HG03175 (cell line): ENCODE measurements around the gene CUL4B.
"Not testable (repeated sequence)": the region's sequence is repeated elsewhere in the genome, so short reads cannot be mapped to it uniquely, and the experiment has no call there.

Experiments
- ATAC-seq: cut with Tn5 transposase; IDR thresholded peaks from one replicate; pipeline ENCODE4 v1.9.1; 2021; ENCODE audit warnings: mild to moderate bottlenecking, moderate library complexity; ENCODE audit not compliant: unreplicated experiment

The CUL4B gene

DNA sequence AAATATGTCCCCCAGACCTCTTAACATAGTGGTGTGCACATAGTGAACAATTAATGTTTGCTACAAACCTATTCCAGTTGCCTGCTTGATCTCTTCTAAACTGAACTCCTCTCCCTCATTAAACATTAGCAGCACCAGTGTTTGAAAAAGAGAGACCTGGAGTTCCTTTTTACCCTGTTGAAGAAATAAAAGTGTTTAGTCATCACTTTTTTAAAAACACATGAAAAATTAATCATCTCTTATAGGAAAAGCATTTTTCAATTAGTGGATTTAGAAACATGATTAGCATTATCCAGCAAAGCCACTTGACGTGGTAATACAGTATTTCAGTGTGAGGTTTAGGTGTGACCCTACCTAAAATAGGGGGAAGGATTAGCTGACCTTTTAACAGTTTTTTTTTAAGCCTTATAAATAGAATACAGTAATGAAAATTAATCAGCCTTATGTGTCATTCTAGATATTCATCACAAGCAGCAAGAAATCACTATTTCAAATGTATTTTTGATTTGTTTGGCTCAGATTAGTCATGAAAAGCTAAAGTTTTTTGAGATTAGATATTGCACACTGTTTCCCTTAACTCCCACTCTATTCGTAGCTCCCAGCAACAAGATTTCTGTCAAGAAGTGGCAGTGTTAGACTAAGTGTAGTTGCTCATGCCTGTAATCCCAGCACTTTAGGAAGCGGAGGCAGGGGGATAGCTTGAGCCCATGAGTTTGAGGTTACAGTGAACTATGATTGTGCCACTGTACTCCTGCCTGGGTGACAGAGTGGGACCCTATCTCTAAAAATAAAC lies 26.2 kb downstream of the CUL4B start:
- no peak for ATAC-seq

DNA sequence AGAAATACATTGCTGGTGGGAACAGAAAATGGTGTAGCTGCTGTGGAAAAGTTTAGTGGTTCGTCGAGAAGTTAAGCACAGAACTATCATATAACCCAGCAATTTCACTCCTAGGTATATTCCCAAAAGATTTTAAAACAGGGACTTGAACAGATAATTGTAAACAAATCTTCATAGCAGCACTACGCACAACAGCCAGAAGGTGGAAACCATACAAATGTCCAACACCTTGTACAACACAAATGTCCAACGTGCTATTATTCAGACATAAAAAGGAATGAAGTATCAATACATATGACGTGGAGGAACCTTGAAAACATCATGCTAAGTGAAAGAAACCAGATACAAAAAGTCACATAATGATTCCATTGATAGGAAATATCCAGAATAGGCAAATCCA lies 37.9 kb downstream of the CUL4B start:
- no peak for ATAC-seq

DNA sequence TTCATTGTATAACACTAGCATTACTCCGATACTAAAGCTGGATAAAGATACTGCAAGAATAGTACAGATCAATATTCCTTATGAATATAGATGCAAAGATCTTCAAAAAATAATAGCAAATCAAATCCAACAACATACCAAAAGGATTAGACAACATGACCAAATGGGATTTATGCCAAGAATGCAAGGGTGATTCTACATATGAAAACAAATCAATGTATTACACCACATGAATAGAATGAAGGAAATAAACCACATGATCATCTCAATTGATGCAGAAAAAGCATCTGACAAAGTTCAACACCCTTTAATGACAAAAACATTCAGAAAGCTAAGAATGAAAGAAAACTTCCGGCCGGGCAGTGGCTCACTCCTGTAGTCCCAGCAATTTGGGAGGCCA lies 42.8 kb downstream of the CUL4B start:
- no peak for ATAC-seq

DNA sequence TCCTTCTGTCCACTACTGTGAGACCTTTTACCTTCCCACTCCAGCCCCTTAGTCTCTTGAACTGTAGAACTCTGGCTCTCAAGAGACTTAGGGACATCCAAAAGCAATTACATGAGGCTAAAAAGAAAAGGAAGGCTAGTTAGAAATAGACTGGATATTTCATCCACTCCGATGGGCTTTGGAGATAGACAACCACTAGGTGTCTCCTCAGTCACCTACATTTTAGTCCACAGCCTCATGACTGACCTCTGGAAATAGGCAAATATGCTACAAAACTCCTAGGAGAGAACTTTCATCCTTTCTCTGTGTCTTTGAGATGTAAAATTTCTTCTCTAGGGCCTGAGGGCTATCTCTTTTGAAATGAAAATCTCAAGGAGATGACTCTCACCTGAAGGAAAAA lies 46.5 kb downstream of the CUL4B start:
- ATAC-seq, result no peak

DNA sequence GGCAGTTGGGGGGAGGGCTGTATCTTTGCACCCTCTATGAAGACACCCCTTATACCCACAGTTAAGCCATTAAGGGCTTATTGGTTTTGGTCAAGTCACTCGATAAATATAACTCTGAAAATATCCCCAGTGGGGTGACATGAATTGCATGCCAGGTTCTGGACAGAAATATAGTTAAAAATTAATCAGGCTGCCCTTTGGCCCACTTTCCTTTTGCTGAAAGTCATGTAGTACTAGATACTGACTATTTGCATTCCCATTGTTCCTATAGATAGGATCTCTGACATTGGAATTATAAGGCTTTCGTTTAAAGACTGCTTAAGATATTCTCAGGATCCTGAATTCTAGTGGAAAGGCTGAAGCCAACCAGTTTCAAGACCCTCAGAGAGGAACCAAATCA lies 48.1 kb downstream of the CUL4B start:
- no peak for ATAC-seq

DNA sequence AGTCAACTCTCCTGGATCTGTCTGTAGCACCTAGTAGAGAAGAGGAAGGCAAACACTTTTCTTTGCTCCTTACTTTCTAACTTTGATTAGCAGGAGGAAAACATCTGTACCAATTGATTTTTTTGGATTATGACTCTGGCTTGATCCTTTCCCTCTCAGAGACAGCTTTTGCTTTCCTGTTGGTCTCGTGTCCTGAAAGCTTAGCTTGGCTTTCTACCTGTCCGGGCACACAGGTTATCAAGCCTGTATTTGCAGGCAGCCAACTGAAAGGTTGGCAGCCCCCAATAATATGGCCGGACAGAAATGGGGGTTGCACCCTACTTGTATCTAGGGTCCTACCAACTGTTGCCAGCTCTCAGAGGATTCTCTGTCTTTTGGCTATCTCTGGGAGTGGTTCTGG lies 48.5 kb downstream of the CUL4B start:
- no peak for ATAC-seq

DNA sequence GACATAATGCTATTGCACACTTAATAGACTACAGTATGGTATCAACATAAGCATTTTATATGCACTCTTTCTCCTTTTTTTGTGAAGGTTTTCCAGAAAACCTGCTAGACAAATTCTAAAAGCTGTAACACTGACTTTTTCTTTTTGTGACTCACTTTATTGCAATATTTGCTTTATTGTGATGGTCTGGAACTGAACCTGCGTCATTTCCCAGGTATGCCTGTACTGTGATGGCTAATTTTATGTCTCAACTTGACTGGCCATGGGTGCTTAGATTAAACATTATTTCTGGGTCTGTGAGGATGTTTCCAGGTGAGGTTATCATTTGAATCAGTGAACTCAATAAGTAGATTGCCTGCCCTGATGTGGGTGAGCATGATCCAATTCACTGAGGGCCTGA lies 56.2 kb downstream of the CUL4B start:
- ATAC-seq, result no peak

DNA sequence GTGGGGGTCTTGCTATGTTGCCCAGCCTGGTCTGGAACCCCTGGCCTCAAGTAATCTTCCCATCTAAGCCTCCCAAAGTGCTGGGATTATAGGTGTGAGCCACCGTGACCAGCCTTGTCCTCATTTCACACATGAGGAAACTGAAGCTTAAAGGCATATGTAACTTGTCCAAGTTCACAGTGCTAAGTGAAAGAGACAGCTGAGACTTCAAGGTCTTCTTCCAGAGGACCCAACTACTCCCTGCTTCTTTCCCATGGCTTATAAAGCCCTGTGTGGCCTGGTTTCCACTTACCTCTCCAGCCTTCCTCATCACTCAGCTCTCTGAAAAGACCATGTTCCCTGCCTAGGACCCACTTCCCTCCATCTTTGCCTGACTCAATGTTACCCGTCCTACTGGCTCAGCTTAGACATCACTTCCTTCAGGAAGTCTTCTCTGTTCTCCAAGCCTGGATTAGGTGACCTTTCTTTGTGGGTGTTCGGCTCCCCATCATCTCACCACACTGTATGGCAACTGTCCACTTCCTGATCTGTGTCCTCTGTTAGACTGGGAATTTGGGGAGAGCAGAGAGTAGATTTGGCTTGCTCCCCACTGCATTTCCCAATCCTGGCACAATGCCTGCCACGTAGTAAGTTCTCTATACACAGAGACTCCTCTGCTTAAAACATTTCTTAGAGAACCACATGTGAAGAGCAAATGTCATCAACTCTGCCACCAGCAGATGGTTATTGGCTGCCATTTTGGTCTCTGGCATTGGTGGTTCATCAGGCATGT lies 61.3 kb downstream of the CUL4B start:
- ATAC-seq, result no peak

DNA sequence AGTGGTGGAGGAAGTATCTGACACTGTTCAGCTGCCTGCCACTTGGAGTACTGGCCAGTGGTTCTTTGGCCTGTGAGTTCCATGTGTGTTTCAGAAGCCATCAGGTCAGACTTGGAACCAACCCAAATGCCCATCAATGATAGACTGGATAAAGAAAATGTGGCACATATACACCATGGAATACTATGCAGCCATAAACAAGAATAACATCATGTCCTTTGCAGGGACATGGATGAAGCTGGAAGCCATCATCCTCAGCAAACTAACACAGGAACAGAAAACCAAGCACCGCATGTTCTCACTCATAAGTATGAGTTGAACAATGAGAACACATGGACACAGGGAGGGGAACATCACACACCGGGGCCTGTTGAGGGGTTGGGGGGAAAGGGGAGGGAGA lies 70.6 kb downstream of the CUL4B start:
- not testable (repeated sequence) for ATAC-seq

DNA sequence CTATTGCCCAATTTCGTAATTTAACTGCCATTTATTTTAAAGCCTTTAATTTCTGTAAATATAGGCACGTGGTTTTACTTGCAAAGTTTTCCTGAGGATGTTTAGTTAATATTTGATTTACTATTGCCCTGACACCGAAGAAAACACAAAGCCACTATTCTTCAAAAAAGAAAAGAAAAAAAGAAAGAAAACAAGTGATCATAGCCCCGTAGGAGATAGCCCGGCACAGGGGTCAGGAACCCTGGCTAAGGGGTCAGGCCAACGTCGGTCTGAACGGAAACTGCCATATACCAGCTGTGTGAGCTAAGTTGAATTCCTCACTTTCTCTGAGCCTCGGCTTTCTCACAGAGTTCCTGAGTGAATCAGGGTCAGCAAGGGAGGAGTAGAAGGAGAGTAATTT lies 74.0 kb downstream of the CUL4B start:
- ATAC-seq, result no peak

DNA sequence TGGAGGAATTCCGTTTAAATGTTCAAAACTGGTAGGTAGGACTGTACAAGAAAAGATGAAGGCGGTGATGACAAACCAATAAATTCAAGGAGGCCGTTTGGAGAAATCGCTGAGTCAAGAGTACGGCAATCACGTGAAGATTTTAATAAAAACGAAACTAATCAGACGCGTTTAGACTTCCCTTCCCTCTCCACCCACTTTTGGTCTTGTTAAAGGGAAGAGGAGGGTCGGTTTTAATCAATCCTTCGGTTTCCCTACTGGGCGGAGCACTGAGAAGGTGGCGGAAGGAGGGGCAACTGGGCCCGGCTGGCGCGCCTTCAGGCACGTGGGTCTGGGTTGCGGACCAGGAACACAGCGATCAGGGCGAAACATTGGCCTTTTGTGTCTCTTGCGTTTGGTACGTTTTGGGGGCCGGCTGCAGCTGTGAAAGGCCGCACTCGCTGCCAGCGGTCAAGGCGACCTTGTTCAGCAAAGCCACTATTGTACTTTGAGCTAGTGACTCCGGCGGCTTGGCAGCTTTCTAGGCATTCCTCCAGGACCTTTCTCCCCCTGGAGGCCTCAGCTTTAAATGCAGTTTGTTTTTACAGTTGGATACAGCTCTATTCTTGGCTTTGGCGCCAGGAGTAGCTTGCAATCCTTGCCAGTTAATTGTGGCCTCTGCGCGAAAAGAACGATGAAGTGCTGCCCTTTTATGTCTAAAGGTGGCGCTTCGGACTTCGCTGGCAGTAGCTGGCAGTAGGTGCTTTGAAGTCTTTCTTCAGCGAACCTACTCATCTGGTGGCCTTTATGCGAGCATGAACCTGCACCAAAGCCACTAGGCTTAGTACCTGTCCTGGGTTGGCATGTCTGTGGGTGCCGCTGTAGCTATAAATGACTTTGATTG lies 74.9 kb downstream of the CUL4B start:
- ATAC-seq, result peak; percentile 78

DNA sequence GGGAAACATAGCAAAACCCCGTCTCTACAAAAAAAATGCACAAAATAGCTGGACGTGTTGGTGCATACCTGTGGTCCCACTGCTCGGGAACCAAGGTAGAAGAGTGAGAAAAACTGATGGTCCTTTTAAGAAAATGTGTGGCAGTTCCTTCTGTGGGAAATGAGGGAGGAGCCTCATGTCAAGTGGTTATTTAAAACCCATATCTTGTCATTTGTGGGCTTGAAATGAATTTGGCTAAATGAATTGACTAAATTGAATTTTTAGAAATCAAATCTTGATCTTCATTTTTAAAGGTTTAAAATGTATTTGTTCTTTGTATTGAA lies 75.5 kb downstream of the CUL4B start:
- ATAC-seq, result peak; percentile 11

DNA sequence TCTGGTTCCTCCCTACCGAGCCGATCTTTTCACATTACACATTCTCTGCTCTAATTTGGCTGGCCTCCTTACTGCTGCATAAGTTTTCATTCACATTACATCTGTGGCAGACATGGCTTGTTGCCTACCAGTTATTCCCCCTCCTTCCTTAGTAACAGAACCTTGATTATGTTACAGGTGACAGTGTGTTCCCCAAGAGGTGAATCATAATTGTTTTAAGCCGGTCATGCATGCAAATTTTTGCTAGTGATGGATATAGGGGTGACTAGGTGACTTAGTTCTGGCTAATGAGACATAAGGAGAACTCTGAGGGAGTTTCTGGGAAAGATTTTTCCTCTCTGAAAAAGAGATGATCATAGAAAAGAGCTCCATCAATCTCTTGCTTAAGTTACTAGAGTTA lies 83.3 kb downstream of the CUL4B start:
- ATAC-seq, result no peak

DNA sequence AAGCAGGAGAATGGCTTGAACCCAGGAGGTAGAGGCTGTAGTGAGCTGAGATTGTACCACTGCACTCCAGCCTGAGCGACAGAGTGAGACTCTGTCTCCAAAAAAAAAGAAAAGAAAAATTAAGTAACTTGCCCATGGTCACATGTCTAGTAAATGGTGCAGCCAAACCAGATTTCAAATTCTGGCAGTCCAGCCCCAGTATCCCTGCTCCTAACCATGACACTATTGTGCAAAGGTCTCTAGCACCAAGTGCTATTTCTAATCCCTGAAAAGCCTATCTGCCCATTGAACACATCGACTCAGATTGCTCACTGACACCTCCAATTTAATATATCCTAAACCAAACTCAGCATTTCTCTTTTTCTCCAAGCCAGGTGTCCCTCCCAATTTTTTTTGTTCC lies 84.0 kb downstream of the CUL4B start:
- no peak for ATAC-seq

DNA sequence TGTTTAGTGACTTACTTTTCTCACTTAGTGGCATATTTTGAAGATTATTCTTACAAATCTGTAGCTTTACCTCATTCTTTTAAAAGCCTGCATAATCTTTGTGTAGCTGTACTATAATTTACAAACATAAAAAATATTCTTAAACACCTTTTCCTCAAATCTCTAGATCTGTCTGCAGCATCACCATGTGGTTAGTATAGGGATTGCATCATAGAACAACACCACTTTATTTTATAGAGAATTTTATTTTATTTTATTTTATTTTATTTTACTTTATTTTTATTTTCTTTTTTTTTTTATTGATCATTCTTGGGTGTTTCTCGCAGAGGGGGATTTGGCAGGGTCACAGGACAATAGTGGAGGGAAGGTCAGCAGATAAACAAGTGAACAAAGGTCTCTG lies 85.3 kb downstream of the CUL4B start:
- ATAC-seq, result not testable (repeated sequence)
